ENCODE data around the gene HES5. TPM values are rescaled to one million over a fixed set of nuclear protein-coding genes. Genes with fewer than 3 reads are reported as not detected.

Gene HES5
- total RNA-seq, 1 donor from 2014 or later = 1.6 TPM

- Histone ChIP-seq H3K9me3 (ENCODE audit: control insufficient read depth in 3 of 3, low read length in 3 of 3) (no peaks in the 10 kb centered on the region), H3K27me3 (ENCODE audit: control insufficient read depth in 3 of 3, insufficient read depth in 3 of 3, low read length in 3 of 3) (no peaks in the 10 kb centered on the region), H3K4me3 (ENCODE audit: low read length in 3 of 3) (no peak overlapping the region), H3K27ac (ENCODE audit: low read depth, low read length) (no peak overlapping the region), H3K9ac (ENCODE audit: low read depth in 1 of 3, low read length in 3 of 3) (no peak overlapping the region), H3K36me3 (ENCODE audit: control insufficient read depth in 3 of 3, insufficient read depth in 3 of 3, low read length in 3 of 3) (peaks cover 73 to 80% (median 80%) of the 10 kb centered on the region in 3 donors), H3K4me1 (ENCODE audit: control insufficient read depth in 3 of 3, insufficient read depth in 3 of 3, low read length in 3 of 3) (peaks cover 2 to 5% (median 5%) of the 10 kb centered on the region in 3 donors)
Observed at GRCh38 chr1:2517966-2518365, 12.1 kb downstream of the HES5 start.

GRCh38 chr1:2516946-2517345 is 13.1 kb downstream of the HES5 start:
- Histone ChIP-seq H3K36me3 (ENCODE audit: control insufficient read depth in 3 of 3, insufficient read depth in 3 of 3, low read length in 3 of 3) (peaks cover 83 to 89% (median 89%) of the 10 kb centered on the region in 3 donors), H3K27ac (ENCODE audit: low read depth, low read length) (no peak overlapping the region), H3K27me3 (ENCODE audit: control insufficient read depth in 3 of 3, insufficient read depth in 3 of 3, low read length in 3 of 3) (no peaks in the 10 kb centered on the region), H3K9ac (ENCODE audit: low read depth in 1 of 3, low read length in 3 of 3) (no peak overlapping the region), H3K9me3 (ENCODE audit: control insufficient read depth in 3 of 3, low read length in 3 of 3) (no peaks in the 10 kb centered on the region), H3K4me3 (ENCODE audit: low read length in 3 of 3) (no peak overlapping the region), H3K4me1 (ENCODE audit: control insufficient read depth in 3 of 3, insufficient read depth in 3 of 3, low read length in 3 of 3) (no peaks in the 10 kb centered on the region)

- Histone ChIP-seq H3K4me3 (ENCODE audit: low read length in 3 of 3) (no peak overlapping the region), H3K9ac (ENCODE audit: low read depth in 1 of 3, low read length in 3 of 3) (no peak overlapping the region), H3K9me3 (ENCODE audit: control insufficient read depth in 3 of 3, low read length in 3 of 3) (no peaks in the 10 kb centered on the region), H3K27ac (ENCODE audit: low read depth, low read length) (no peak overlapping the region), H3K27me3 (ENCODE audit: control insufficient read depth in 3 of 3, insufficient read depth in 3 of 3, low read length in 3 of 3) (no peaks in the 10 kb centered on the region), H3K4me1 (ENCODE audit: control insufficient read depth in 3 of 3, insufficient read depth in 3 of 3, low read length in 3 of 3) (no peaks in the 10 kb centered on the region), H3K36me3 (ENCODE audit: control insufficient read depth in 3 of 3, insufficient read depth in 3 of 3, low read length in 3 of 3) (peaks cover 91 to 93% (median 92%) of the 10 kb centered on the region in 3 donors)
Observed at GRCh38 chr1:2516124-2516523, 13.9 kb downstream of the HES5 start.

GRCh38 chr1:2515763-2516080 is 14.3 kb downstream of the HES5 start:
- Histone ChIP-seq H3K36me3 (ENCODE audit: control insufficient read depth in 3 of 3, insufficient read depth in 3 of 3, low read length in 3 of 3) (peaks cover 91 to 93% (median 92%) of the 10 kb centered on the region in 3 donors), H3K4me3 (ENCODE audit: low read length in 3 of 3) (no peak overlapping the region), H3K27me3 (ENCODE audit: control insufficient read depth in 3 of 3, insufficient read depth in 3 of 3, low read length in 3 of 3) (no peaks in the 10 kb centered on the region)

GRCh38 chr1:2514863-2515762 is 14.9 kb downstream of the HES5 start:
- no peak overlapping the region for H3K4me3 ChIP-seq (ENCODE audit: low read length in 3 of 3)
- H3K27me3 ChIP-seq (ENCODE audit: control insufficient read depth in 3 of 3, insufficient read depth in 3 of 3, low read length in 3 of 3) = no peaks in the 10 kb centered on the region
- no peak overlapping the region for H3K27ac ChIP-seq (ENCODE audit: low read depth, low read length)
- no peak overlapping the region for H3K9ac ChIP-seq (ENCODE audit: low read depth in 1 of 3, low read length in 3 of 3)
- H3K36me3 ChIP-seq (ENCODE audit: control insufficient read depth in 3 of 3, insufficient read depth in 3 of 3, low read length in 3 of 3) = peaks cover 91 to 94% (median 94%) of the 10 kb centered on the region in 3 donors
- peaks cover 0 to under 1% (median 0%) of the 10 kb centered on the region in 3 donors for H3K4me1 ChIP-seq (ENCODE audit: control insufficient read depth in 3 of 3, insufficient read depth in 3 of 3, low read length in 3 of 3)
- no peaks in the 10 kb centered on the region for H3K9me3 ChIP-seq (ENCODE audit: control insufficient read depth in 3 of 3, low read length in 3 of 3)

More at GRCh38 chr1:2515763-2516080, 14.3 kb downstream of the HES5 start:
- Histone ChIP-seq H3K9me3 (ENCODE audit: control insufficient read depth in 3 of 3, low read length in 3 of 3) (no peaks in the 10 kb centered on the region), H3K27ac (ENCODE audit: low read depth, low read length) (no peak overlapping the region), H3K4me1 (ENCODE audit: control insufficient read depth in 3 of 3, insufficient read depth in 3 of 3, low read length in 3 of 3) (no peaks in the 10 kb centered on the region), H3K9ac (ENCODE audit: low read depth in 1 of 3, low read length in 3 of 3) (no peak overlapping the region)

GRCh38 chr1:2513939-2514652 is 16.0 kb downstream of the HES5 start:
- H3K27me3 ChIP-seq (ENCODE audit: control insufficient read depth in 3 of 3, insufficient read depth in 3 of 3, low read length in 3 of 3) = no peaks in the 10 kb centered on the region
- H3K9ac ChIP-seq (ENCODE audit: low read depth in 1 of 3, low read length in 3 of 3) = no peak overlapping the region
- H3K4me1 ChIP-seq (ENCODE audit: control insufficient read depth in 3 of 3, insufficient read depth in 3 of 3, low read length in 3 of 3) = peaks cover 0 to 8% (median 0%) of the 10 kb centered on the region in 3 donors
- peaks cover 90 to 95% (median 95%) of the 10 kb centered on the region in 3 donors for H3K36me3 ChIP-seq (ENCODE audit: control insufficient read depth in 3 of 3, insufficient read depth in 3 of 3, low read length in 3 of 3)
- H3K9me3 ChIP-seq (ENCODE audit: control insufficient read depth in 3 of 3, low read length in 3 of 3) = no peaks in the 10 kb centered on the region
- H3K4me3 ChIP-seq (ENCODE audit: low read length in 3 of 3) = no peak overlapping the region
- no peak overlapping the region for H3K27ac ChIP-seq (ENCODE audit: low read depth, low read length)

GRCh38 chr1:2512862-2513421 is 17.1 kb downstream of the HES5 start:
- Histone ChIP-seq H3K4me3 (ENCODE audit: low read length in 3 of 3) (no peak overlapping the region), H3K27ac (ENCODE audit: low read depth, low read length) (no peak overlapping the region), H3K36me3 (ENCODE audit: control insufficient read depth in 3 of 3, insufficient read depth in 3 of 3, low read length in 3 of 3) (peaks cover 84 to 94% (median 91%) of the 10 kb centered on the region in 3 donors), H3K9me3 (ENCODE audit: control insufficient read depth in 3 of 3, low read length in 3 of 3) (no peaks in the 10 kb centered on the region), H3K27me3 (ENCODE audit: control insufficient read depth in 3 of 3, insufficient read depth in 3 of 3, low read length in 3 of 3) (no peaks in the 10 kb centered on the region), H3K9ac (ENCODE audit: low read depth in 1 of 3, low read length in 3 of 3) (no peak overlapping the region), H3K4me1 (ENCODE audit: control insufficient read depth in 3 of 3, insufficient read depth in 3 of 3, low read length in 3 of 3) (peaks cover 0 to 8% (median 0%) of the 10 kb centered on the region in 3 donors)

- Histone ChIP-seq H3K27me3 (ENCODE audit: control insufficient read depth in 3 of 3, insufficient read depth in 3 of 3, low read length in 3 of 3) (peaks cover 2 to 6% (median 3%) of the 10 kb centered on the region in 3 donors), H3K4me1 (ENCODE audit: control insufficient read depth in 3 of 3, insufficient read depth in 3 of 3, low read length in 3 of 3) (peaks cover 0 to 8% (median 3%) of the 10 kb centered on the region in 3 donors), H3K9ac (ENCODE audit: low read depth in 1 of 3, low read length in 3 of 3) (no peak overlapping the region), H3K27ac (ENCODE audit: low read depth, low read length) (no peak overlapping the region), H3K36me3 (ENCODE audit: control insufficient read depth in 3 of 3, insufficient read depth in 3 of 3, low read length in 3 of 3) (peaks cover 60 to 73% (median 71%) of the 10 kb centered on the region in 3 donors), H3K4me3 (ENCODE audit: low read length in 3 of 3) (no peak overlapping the region), H3K9me3 (ENCODE audit: control insufficient read depth in 3 of 3, low read length in 3 of 3) (no peaks in the 10 kb centered on the region)
Observed at GRCh38 chr1:2510366-2511155, 19.5 kb downstream of the HES5 start.

GRCh38 chr1:2509589-2509988 is 20.5 kb downstream of the HES5 start:
- Histone ChIP-seq H3K27ac (ENCODE audit: low read depth, low read length) (no peak overlapping the region), H3K9me3 (ENCODE audit: control insufficient read depth in 3 of 3, low read length in 3 of 3) (no peaks in the 10 kb centered on the region), H3K4me1 (ENCODE audit: control insufficient read depth in 3 of 3, insufficient read depth in 3 of 3, low read length in 3 of 3) (peaks cover 1 to 9% (median 3%) of the 10 kb centered on the region in 3 donors), H3K27me3 (ENCODE audit: control insufficient read depth in 3 of 3, insufficient read depth in 3 of 3, low read length in 3 of 3) (peaks cover 9 to 14% (median 12%) of the 10 kb centered on the region in 3 donors), H3K4me3 (ENCODE audit: low read length in 3 of 3) (no peak overlapping the region), H3K36me3 (ENCODE audit: control insufficient read depth in 3 of 3, insufficient read depth in 3 of 3, low read length in 3 of 3) (peaks cover 50 to 66% (median 61%) of the 10 kb centered on the region in 3 donors), H3K9ac (ENCODE audit: low read depth in 1 of 3, low read length in 3 of 3) (no peak overlapping the region)

All from skeletal muscle tissue (tissue), 4 donors.